ENCODE results near the gene SH3RF3. TPM values are rescaled to one million over a fixed set of nuclear protein-coding genes. Genes with fewer than 3 reads are reported as not detected.

SH3RF3 gene
- total and polyA plus RNA-seq, 4 donors, result 2.9 to 9.7 (median 8.6) TPM

- WGBS, 2 donors, result 73 to 82% methylated on average over 7 of the region's 7 CpGs
- ATAC-seq (ENCODE audit: insufficient read depth, low FRiP score) (no peak), DNase-seq (no peak)
- H3K9ac ChIP-seq (ENCODE audit: insufficient read depth in 1 of 2, low read length in 2 of 2), result no peak overlapping the region
- TF ChIP-seq CTCF (IDR thresholded peaks at IDR 0.05; ENCODE audit: control extremely low read depth, extremely low read depth), result no peak
- no peak overlapping the region for H3K4me3 ChIP-seq
- H3K27me3 ChIP-seq (ENCODE audit: control insufficient read depth in 3 of 3, insufficient read depth in 3 of 3, low read length in 2 of 3), result no peaks in the 10 kb centered on the region
- peaks cover 0 to 4% (median 0%) of the 10 kb centered on the region in 5 donors for H3K4me1 ChIP-seq (ENCODE audit: control insufficient read depth in 5 of 5, insufficient read depth in 5 of 5, low read length in 5 of 5)
- no peaks in the 10 kb centered on the region for H3K36me3 ChIP-seq (ENCODE audit: control insufficient read depth in 4 of 4, insufficient read depth in 4 of 4, low read length in 4 of 4)
- no peak overlapping the region for H3K27ac ChIP-seq (ENCODE audit: low read depth in 1 of 2, low read length in 1 of 2)
- H3K9me3 ChIP-seq (ENCODE audit: control insufficient read depth in 4 of 4, insufficient read depth in 3 of 4, low read length in 3 of 4), result peaks cover 0 to 4% (median 0%) of the 10 kb centered on the region in 4 donors
Measured at GRCh38 chr2:109407276-109408042, 278.5 kb downstream of the SH3RF3 start.

- H3K9me3 ChIP-seq (ENCODE audit: control insufficient read depth in 4 of 4, insufficient read depth in 3 of 4, low read length in 3 of 4), result peaks cover 0 to 3% (median 0%) of the 10 kb centered on the region in 4 donors
- ATAC-seq (ENCODE audit: insufficient read depth, low FRiP score) (no peak), DNase-seq (no peak)
- H3K4me3 ChIP-seq, result no peak overlapping the region
- H3K36me3 ChIP-seq (ENCODE audit: control insufficient read depth in 4 of 4, insufficient read depth in 4 of 4, low read length in 4 of 4), result no peaks in the 10 kb centered on the region
- TF ChIP-seq CTCF (IDR thresholded peaks at IDR 0.05; ENCODE audit: control extremely low read depth, extremely low read depth), result no peak
- H3K9ac ChIP-seq (ENCODE audit: insufficient read depth in 1 of 2, low read length in 2 of 2), result no peak overlapping the region
- peaks cover 0 to 4% (median 0%) of the 10 kb centered on the region in 5 donors for H3K4me1 ChIP-seq (ENCODE audit: control insufficient read depth in 5 of 5, insufficient read depth in 5 of 5, low read length in 5 of 5)
- no peaks in the 10 kb centered on the region for H3K27me3 ChIP-seq (ENCODE audit: control insufficient read depth in 3 of 3, insufficient read depth in 3 of 3, low read length in 2 of 3)
- H3K27ac ChIP-seq (ENCODE audit: low read depth in 1 of 2, low read length in 1 of 2), result no peak overlapping the region
- 94 to 100% methylated on average over 4 of the region's 4 CpGs for WGBS, 2 donors
Measured at GRCh38 chr2:109408043-109408335, 279.0 kb downstream of the SH3RF3 start.

- 82 to 83% methylated on average over 13 of the region's 13 CpGs for WGBS, 2 donors
Measured at GRCh38 chr2:109409321-109410038, 280.5 kb downstream of the SH3RF3 start.

More at GRCh38 chr2:109409321-109410038, 280.5 kb downstream of the SH3RF3 start:
- H3K9ac ChIP-seq (ENCODE audit: insufficient read depth in 1 of 2, low read length in 2 of 2), result no peak overlapping the region
- H3K27me3 ChIP-seq (ENCODE audit: control insufficient read depth in 3 of 3, insufficient read depth in 3 of 3, low read length in 2 of 3), result no peaks in the 10 kb centered on the region
- no peak overlapping the region for H3K4me3 ChIP-seq
- peaks cover 0 to 3% (median 0%) of the 10 kb centered on the region in 5 donors for H3K4me1 ChIP-seq (ENCODE audit: control insufficient read depth in 5 of 5, insufficient read depth in 5 of 5, low read length in 5 of 5)
- no peak for TF ChIP-seq CTCF (IDR thresholded peaks at IDR 0.05; ENCODE audit: control extremely low read depth, extremely low read depth)
- no peak overlapping the region for H3K27ac ChIP-seq (ENCODE audit: low read depth in 1 of 2, low read length in 1 of 2)
- no peak for DNase-seq
- H3K9me3 ChIP-seq (ENCODE audit: control insufficient read depth in 4 of 4, insufficient read depth in 3 of 4, low read length in 3 of 4), result peaks cover 0 to 2% (median 0%) of the 10 kb centered on the region in 4 donors
- ATAC-seq (ENCODE audit: insufficient read depth, low FRiP score), result no peak
- H3K36me3 ChIP-seq (ENCODE audit: control insufficient read depth in 4 of 4, insufficient read depth in 4 of 4, low read length in 4 of 4), result peaks cover 0 to 3% (median 0%) of the 10 kb centered on the region in 4 donors

Measured in lung (tissue), 12 donors.